ENCODE measurements around the gene TCEA3.

Gene TCEA3

DNA sequence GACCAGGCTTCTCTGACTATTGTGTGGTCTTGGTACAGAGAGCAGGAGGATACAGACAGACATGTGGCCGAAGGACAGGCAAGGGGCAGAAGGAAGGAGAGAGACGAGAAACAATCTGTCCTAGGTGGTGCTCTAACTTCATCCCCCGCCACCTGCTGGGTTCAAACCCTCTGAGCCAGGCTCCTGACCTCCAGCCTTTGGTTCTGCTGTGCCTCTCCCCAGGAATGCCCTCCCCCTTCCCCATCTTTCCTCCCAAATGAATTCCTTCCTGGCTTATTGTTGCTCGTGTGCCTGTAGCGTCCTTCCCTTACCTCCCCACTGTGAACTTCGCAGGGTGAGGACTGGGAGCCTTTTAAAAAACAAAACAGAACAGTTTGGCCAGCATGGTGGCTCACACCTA lies 5.4 kb downstream of the TCEA3 start:
- DNase-seq, result no peak

DNA sequence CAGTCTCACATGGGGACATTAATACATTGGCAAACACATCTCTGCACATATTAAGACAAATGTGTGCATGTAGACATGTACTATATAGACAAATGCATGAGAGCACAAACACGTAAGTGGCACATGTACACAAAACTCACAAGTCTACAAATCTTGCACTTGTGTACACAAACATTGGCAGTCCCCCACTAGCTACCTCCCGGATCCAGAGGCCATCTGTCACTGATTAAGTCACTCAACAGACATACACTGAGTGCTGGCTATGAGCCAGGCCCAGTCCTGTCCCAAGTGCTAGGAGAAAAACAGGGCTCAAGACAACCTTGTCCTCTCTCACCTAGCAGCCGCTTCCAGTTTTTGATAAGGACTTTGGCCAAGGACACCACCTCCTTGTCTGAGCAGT lies 7.0 kb downstream of the TCEA3 start:
- DNase-seq, result peak; percentile 40

GRCh38 chr1:23416964-23417363 lies 7.6 kb downstream of the TCEA3 start:
- no peak for DNase-seq

DNA sequence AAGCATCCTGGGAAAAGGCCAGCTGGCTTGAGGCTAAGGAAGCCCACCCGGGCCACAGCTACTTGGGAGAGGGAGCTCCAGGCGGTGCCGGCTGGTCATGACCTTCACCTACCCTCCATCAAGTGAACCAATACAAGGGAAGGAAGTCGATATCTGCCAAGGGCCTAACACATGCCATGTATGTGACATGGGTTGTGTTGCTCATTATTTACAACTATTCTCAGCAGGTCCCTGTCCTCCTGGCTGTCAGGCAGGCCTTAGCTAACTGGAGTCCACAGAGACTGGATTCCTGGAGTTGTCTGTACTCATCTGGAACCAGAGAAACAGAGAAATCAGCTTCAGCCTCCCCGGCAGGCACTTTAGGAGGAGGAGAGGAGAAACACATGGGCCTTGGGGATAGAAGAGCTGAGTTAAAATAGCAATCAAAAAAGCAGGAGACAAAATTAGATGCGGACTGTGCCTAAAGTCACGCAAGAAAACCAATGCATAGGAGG lies 15.7 kb downstream of the TCEA3 start:
- no peak for DNase-seq

- DNase-seq, result no peak
Observed at GRCh38 chr1:23407016-23407630, 17.4 kb downstream of the TCEA3 start.

DNA sequence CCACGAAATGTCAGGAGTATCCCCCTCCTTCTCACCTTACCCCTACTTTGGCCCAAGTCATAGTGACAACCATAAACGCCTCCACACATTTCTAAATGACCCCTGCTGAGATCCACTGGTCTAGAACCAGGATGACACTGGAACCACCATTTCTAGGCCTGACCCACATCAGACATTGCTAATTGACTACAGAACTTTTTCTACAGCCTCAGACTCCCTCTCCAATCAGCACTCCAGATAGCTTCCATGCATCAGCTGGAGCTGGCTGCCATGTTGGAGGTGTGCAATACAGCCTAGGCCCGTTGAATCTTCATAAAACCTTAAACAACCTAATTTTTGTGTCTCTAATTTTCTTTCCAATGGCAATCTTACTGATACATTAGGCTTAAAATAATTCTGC lies 18.6 kb downstream of the TCEA3 start:
- no peak for DNase-seq

GRCh38 chr1:23403735-23404486 lies 20.6 kb downstream of the TCEA3 start:
- peak; percentile 99 for DNase-seq

DNA sequence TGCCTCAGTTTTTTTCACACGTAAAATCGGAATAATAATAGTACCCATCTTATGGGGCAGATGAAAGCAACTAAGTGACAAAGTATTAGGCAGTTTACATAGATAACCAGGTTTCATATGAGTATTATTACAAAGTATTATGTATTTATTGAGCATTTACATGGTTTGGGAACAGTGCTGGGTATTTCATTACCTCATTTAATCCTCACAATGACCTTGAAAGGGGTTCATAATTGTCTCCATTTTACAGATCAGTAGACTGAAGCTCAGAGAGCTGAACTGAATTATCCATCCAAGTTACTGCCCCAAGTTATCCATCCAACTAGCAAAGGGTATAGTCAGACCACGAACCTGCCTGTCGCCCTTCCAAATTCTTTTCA lies 21.2 kb downstream of the TCEA3 start:
- DNase-seq, result no peak

DNA sequence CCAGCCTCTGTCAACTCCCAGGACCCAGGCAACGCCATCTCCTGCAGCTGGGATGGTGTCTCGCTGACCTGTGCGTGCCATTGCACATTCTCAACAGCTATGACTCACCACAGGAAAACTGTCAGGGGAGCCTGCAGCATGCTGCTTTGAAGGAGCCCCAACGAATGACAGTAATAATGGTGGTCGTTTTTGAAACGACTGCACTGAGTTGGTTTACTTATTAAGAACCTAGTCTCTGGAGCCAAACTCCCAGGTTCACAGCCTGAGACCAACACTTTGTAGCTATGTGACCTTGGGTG lies 21.6 kb downstream of the TCEA3 start:
- DNase-seq, result no peak

- no peak for DNase-seq
Observed at GRCh38 chr1:23402286-23403037, 22.1 kb downstream of the TCEA3 start.

- DNase-seq, result no peak
Observed at GRCh38 chr1:23401313-23401712, 23.2 kb downstream of the TCEA3 start.

DNA sequence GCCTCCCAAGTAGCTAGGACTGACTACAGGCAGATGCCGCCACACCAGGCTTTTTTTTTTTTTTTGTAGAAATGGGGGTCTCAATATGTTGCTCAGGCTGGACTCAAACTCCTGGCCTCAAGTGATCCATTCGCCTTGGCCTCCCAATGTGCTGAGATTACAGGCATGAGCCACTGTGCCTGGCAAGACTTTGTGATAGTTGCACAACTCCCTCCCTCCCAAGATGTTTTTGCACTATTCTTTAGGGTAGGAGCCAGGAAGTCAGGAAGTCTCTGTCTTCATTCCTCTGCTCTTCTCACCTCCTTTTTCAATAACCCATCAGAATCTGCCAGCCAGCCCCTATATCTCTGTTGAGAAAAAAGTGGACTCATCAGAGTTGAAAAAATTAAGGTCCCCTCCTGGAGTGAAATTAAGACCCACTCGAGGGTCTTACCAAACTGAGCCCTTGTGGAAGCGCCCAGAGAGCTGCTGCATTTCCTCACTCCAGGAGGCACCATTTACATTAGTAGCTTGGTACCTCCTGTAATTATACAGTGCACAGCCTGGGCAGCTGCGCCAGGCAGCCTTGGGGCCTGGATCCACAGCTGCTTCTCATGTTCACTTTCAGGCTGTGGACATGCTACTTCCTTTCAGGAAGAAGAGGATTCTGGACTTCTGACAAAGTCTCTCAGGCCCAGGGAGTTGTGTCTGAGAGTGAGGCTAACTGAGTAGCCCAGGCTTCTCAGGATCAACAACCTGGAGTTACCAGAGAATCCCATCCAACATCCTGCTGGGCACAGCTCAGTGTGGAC lies 24.0 kb downstream of the TCEA3 start:
- no peak for DNase-seq

- DNase-seq, result no peak
Observed at GRCh38 chr1:23399229-23399628, 25.3 kb downstream of the TCEA3 start.

GRCh38 chr1:23397908-23398307 lies 26.6 kb downstream of the TCEA3 start:
- DNase-seq, result no peak

GRCh38 chr1:23396380-23396779 lies 28.2 kb downstream of the TCEA3 start:
- DNase-seq, result no peak

DNA sequence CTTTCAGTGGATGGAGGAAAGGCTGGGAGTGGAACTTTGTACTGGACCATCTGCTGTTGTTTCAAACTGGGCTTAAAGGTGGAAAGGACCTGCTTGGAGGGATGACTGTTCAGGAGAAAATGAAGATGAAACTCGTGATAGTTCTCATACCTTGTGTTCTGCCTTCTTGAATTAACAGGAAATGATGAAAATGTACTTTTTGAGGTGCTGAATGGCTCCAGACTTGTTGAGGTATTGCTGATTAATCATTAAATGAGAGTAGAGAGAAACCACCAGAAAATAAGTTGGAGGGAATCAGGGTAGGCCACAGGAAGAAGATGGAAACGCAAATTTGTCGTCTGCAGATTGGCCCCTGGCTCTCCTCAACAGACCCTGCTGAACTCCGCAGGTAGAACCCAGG lies 28.7 kb downstream of the TCEA3 start:
- no peak for DNase-seq

DNA sequence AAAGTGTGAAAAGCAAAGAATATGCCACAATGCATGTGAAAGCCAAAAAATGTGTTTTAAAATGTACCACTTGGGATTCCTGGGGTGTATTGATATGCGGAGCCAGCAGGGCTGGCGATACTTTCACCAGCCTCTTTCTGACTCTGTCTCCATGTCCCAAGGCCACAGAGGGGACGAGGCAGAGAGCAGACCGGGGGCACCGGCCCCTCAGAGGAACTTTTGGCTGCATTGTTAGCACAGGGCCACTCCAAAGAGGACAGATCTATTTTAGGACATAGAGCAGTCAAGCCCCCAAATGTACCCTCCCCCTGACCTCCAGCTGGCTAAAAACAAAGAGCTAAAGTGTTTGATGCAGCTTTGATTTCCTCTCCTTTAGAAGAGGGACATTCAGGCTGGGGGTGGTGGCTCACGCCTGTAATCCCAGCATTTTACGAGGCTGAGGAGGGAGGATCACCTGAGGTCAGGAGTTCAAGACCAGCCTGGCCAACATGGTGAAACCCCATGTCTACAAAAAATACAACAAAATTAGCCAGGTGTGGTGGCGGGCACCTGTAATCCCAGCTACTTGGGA lies 29.3 kb downstream of the TCEA3 start:
- DNase-seq, result no peak

- no peak for DNase-seq
Observed at GRCh38 chr1:23394684-23395083, 29.9 kb downstream of the TCEA3 start.

- DNase-seq, result no peak
Observed at GRCh38 chr1:23394181-23394580, 30.4 kb downstream of the TCEA3 start.

DNA sequence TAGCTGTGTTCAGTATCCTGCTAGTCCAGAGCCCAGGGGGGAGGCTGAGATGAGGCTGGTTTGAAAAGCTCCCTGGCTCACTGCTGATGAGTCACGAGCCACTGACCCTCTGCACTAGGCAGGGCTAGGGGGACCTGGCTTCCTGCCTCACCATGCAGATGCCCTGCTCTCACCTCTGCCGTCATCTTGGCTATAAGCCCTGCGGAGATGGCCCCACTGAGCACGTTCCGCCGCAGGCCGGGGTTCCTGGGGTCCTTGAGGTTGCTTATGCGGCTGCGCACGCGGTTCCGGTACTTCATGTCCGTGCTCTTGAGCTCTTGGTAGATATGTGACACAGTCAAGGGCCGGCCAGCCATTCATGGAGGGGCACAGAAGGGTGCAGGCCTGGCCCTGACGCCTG lies 30.8 kb downstream of the TCEA3 start:
- DNase-seq, result no peak

- no peak for DNase-seq
Observed at GRCh38 chr1:23392125-23392855, 32.3 kb downstream of the TCEA3 start.

DNA sequence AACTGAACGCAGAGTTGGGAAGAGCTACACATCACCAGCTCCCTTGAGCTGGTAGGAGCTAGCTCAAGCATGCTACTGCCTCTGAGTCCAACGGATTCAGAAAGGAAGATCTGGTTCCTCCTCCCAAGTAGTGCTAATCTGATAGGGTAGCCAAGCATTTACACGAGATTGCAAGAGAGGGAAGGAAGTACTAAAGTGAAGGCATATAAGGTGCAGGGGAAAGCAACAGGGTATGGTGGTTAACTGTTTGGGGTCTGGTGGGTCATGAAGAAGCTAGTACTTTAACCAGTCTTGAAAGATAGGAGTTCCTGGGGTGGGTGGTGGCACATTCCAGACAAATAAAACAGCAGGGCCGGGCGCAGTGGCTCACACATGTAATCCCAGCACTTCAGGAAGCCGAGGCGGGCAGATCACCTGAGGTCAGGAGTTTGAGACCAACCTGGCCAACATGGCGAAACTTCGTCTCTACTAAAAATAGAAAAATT lies 34.7 kb downstream of the TCEA3 start:
- DNase-seq, result no peak

All from DMS79 treated with DMSO at 0.1 percent for 48 hours (cell line).